Fibroblast of the aortic adventitia (primary cell): ENCODE results near the gene GPER1. TPM values are rescaled to one million over a fixed set of nuclear protein-coding genes. Genes with fewer than 3 reads are reported as not detected.

Source experiments
- DNase-seq: peaks from one replicate; pipeline ENCODE4 v3.0.0-alpha.2; 2010; ENCODE audit warnings: low read depth
- H3K4me3 ChIP-seq: 2 replicates; pipeline ENCODE4 v1.5.1; 2011; ENCODE audit warnings: low read depth, mild to moderate bottlenecking, control low read depth, low read length, moderate library complexity
- CTCF ChIP-seq: IDR thresholded peaks from 2 replicates; pipeline ENCODE4 v1.5.1; 2011; ENCODE audit warnings: mild to moderate bottlenecking, low read length, control low read depth, inconsistent platforms; ENCODE audit not compliant: insufficient read depth
- total RNA-seq: library from RNA; depleted of rRNA; stranded (reverse); fragments of >200 nt; gene quantifications from 2 replicates; pipeline ENCODE4 v1.2.3, GENCODE V29; 2012; ENCODE audit warnings: low replicate concordance

The GPER1 gene
- total RNA-seq, 1 donor, result 6.4 TPM

- no peak for DNase-seq
- TF ChIP-seq CTCF, result no peak
- H3K4me3 ChIP-seq, result no peak overlapping the region
Observed at GRCh38 chr7:1090686-1091643, 3.1 kb downstream of the GPER1 start.

GRCh38 chr7:1091644-1092027 lies 3.7 kb downstream of the GPER1 start:
- no peak for TF ChIP-seq CTCF
- no peak overlapping the region for H3K4me3 ChIP-seq
- DNase-seq, result no peak

- no peak for DNase-seq
- H3K4me3 ChIP-seq, result no peak overlapping the region
- no peak for TF ChIP-seq CTCF
Observed at GRCh38 chr7:1092161-1092632, 4.3 kb downstream of the GPER1 start.

- no peak for TF ChIP-seq CTCF
- DNase-seq, result no peak
- H3K4me3 ChIP-seq, result no peak overlapping the region
Observed at GRCh38 chr7:1092806-1093501, 5.0 kb downstream of the GPER1 start.

- TF ChIP-seq CTCF, result no peak
- DNase-seq, result no peak
- H3K4me3 ChIP-seq, result no peak overlapping the region
Observed at GRCh38 chr7:1093502-1093843, 5.6 kb downstream of the GPER1 start.

GRCh38 chr7:1093916-1094508 lies 6.1 kb downstream of the GPER1 start:
- no peak for TF ChIP-seq CTCF
- no peak overlapping the region for H3K4me3 ChIP-seq
- DNase-seq, result no peak
